HL-60 (cell line): ENCODE data around the gene BTLA.

Experiments
- CTCF ChIP-seq: IDR thresholded peaks from one replicate; pipeline ENCODE4 v1.5.1; 2011; ENCODE audit warnings: low read length, control low read depth, inconsistent platforms; ENCODE audit not compliant: insufficient read depth
- GABPA ChIP-seq: IDR thresholded peaks from 2 replicates; pipeline ENCODE4 v1.6.1; 2012; ENCODE audit warnings: low read depth
- POLR2AphosphoS5 ChIP-seq: IDR thresholded peaks from 2 replicates; pipeline ENCODE4 v1.6.1; 2012; ENCODE audit warnings: low read depth
- REST ChIP-seq: IDR thresholded peaks from 2 replicates; pipeline ENCODE4 v1.6.1; 2012; ENCODE audit warnings: low read depth; ENCODE audit not compliant: insufficient replicate concordance

- TF ChIP-seq GABPA: no peak
- TF ChIP-seq REST: no peak
- no peak for TF ChIP-seq CTCF
- no peak for TF ChIP-seq POLR2AphosphoS5
Observed at GRCh38 chr3:112445839-112446238, 53.4 kb downstream of the BTLA start.
